NCI-H69 (cell line): ENCODE data around the gene CNTNAP5.

Experiments
- DNase-seq: peaks from one replicate; lab custom pipeline; 2025; lab: John Stamatoyannopoulos, UW

Gene CNTNAP5

GRCh38 chr2:124911560-124911959 is 886.5 kb downstream of the CNTNAP5 start:
- DNase-seq = no peak

- DNase-seq = no peak
Measured at GRCh38 chr2:124913868-124914267, 888.8 kb downstream of the CNTNAP5 start.

DNA sequence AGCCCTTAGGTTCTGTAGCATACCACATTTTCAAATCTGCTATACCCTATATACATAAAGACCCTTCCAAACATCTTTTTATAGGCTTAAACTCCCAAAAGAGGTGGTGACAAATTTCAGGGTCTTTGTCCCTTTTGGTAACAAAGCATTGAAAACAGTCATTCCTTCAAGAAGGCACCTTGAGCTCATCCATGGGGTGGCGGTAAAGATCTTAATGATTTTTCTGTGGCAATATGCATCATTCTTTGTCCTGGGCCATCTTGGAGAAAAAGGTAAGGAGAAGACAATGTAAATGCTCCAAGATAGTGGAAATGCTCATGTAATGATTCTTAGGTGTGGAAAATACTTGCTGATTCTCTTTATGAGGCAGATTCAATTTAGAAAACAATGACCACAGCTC is 890.5 kb downstream of the CNTNAP5 start:
- no peak for DNase-seq

- DNase-seq = no peak
Measured at GRCh38 chr2:124919296-124919695, 894.2 kb downstream of the CNTNAP5 start.

DNA sequence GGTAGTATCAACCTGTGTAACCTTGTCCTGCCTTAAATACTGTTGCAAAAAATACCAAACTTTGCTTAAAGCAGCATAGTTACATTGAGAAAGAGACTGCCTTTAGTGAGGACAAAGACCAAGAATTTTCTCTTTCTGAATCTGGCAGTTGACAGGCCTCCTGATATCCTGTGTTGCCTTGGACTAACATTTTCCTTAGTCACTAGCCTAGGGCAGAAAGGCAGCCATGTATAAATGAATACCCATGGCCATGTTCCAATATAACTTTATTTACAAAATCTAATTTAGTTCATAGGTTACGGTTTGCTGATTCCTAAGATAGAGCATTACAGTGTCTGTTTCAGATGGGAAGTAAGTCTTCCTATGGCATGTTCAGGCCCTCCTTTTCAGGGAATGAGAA is 895.4 kb downstream of the CNTNAP5 start:
- DNase-seq = no peak

DNA sequence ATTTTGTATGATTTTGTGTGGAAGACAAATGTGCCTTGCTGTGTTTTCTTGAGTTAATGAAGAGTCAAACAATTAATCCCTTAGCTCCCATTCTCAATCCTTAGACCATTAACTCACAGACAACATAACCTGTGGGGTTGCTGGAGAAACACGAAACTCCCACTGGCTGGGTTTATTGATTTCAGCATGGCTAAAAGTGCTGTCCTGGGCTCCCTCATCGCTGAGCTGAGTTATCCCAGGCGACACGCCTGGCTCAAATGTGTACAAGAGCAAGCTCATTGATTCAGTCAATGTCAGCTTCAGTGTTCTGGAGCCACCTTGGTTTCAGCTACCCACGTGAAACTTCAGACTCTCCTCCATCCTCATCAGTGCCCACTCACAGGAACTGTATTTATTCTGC is 896.1 kb downstream of the CNTNAP5 start:
- no peak for DNase-seq

DNA sequence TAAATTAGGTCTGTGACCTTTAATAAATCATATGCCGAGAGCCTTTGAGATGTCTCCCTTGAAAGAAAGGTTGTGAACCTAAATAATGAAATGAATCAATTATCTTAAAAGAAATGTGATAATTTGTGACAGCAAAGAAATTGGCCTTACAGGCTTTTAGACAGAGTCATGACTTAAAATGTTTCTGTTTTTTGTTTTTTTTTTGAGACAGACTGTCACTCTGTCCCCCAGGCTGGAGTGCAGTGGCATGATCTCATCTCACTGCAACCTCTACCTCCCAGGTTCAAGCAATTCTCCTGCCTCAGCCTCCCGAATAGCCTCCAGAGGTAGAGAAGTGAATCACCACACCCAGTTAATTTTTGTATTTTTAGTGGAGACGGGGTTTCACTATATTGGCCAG is 898.0 kb downstream of the CNTNAP5 start:
- no peak for DNase-seq

GRCh38 chr2:124933883-124934282 is 908.8 kb downstream of the CNTNAP5 start:
- DNase-seq = no peak

GRCh38 chr2:124953921-124954320 is 928.8 kb downstream of the CNTNAP5 start:
- no peak for DNase-seq

DNA sequence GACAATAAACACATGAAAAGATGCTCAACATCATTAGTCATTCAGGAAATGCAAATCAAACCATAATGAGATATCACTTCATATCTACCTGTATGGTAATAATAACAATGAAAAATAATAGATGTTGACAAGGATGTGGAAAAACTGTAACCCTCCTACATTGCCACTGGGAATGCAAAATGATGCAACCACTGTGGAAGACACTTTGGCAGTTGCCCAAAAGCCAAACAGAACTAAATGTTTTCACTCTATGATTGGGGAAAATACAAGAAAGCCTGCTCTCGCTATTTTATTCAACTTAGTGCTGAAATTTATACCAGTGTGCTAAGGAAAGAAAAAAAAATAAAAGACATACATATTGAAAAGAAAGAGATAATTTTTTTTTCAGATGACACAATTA is 934.5 kb downstream of the CNTNAP5 start:
- no peak for DNase-seq

DNA sequence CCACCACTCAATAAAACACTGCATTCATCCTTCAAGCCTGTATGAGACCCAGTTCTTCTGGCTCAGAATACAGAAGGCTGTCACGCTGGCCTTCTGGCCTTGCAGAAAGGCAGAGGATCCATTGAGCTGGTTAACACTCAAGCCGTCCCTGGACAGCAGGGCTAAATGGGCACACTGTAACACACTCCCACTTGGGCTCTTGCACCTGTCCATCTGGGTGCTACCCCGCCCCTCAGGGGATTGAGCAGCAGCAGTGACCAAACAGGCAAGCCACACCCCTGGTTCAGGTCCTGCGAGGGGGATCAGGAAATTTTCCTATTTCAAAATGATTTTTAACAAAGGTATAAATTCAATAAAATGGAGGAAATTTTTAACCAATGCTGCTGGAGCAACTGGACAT is 936.0 kb downstream of the CNTNAP5 start:
- DNase-seq = no peak
